Measurements from ENCODE around the gene ADGRF4. TPM values are rescaled to one million over a fixed set of nuclear protein-coding genes. Genes with fewer than 3 reads are reported as not detected.

ADGRF4 gene
- total RNA-seq, 1 experiment from 2014 or later, result 0.10 TPM

DNA sequence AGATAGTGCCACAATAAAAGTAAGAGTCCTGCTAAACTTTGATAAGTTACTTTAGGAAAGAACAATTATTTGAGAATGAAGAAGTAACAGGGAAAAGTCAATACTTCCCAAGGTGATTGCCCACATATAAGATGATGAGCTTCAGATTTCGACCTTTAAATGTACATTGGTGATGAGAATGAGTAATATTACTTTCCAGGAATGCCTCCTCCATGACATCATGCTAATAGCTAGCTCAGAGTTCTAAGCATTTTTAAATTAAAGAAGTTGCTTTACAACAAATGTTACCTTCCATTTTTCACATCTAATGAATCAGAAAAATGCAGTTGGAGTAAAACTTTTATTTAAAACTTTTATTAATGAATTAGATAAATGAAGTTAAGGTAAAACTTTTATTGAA lies 61.0 kb downstream of the ADGRF4 start:
- ATAC-seq (no peak), DNase-seq (ENCODE audit: low read depth, low spot score) (no peak)
- TF ChIP-seq, protein P1, sequence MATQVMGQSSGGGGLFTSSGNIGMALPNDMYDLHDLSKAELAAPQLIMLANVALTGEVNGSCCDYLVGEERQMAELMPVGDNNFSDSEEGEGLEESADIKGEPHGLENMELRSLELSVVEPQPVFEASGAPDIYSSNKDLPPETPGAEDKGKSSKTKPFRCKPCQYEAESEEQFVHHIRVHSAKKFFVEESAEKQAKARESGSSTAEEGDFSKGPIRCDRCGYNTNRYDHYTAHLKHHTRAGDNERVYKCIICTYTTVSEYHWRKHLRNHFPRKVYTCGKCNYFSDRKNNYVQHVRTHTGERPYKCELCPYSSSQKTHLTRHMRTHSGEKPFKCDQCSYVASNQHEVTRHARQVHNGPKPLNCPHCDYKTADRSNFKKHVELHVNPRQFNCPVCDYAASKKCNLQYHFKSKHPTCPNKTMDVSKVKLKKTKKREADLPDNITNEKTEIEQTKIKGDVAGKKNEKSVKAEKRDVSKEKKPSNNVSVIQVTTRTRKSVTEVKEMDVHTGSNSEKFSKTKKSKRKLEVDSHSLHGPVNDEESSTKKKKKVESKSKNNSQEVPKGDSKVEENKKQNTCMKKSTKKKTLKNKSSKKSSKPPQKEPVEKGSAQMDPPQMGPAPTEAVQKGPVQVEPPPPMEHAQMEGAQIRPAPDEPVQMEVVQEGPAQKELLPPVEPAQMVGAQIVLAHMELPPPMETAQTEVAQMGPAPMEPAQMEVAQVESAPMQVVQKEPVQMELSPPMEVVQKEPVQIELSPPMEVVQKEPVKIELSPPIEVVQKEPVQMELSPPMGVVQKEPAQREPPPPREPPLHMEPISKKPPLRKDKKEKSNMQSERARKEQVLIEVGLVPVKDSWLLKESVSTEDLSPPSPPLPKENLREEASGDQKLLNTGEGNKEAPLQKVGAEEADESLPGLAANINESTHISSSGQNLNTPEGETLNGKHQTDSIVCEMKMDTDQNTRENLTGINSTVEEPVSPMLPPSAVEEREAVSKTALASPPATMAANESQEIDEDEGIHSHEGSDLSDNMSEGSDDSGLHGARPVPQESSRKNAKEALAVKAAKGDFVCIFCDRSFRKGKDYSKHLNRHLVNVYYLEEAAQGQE (IDR thresholded peaks at IDR 0.05; ENCODE audit: insufficient read depth in 1 of 2, low read depth in 2 of 2, low read length in 1 of 2), result no peak
- no peak for TF ChIP-seq TCF7L2 (IDR thresholded peaks at IDR 0.05; ENCODE audit: low read depth, low read length)
- TF ChIP-seq SIN3A (IDR thresholded peaks at IDR 0.05; ENCODE audit: borderline replicate concordance, insufficient read depth, low read depth, low read length), result no peak
- TF ChIP-seq, protein P2, sequence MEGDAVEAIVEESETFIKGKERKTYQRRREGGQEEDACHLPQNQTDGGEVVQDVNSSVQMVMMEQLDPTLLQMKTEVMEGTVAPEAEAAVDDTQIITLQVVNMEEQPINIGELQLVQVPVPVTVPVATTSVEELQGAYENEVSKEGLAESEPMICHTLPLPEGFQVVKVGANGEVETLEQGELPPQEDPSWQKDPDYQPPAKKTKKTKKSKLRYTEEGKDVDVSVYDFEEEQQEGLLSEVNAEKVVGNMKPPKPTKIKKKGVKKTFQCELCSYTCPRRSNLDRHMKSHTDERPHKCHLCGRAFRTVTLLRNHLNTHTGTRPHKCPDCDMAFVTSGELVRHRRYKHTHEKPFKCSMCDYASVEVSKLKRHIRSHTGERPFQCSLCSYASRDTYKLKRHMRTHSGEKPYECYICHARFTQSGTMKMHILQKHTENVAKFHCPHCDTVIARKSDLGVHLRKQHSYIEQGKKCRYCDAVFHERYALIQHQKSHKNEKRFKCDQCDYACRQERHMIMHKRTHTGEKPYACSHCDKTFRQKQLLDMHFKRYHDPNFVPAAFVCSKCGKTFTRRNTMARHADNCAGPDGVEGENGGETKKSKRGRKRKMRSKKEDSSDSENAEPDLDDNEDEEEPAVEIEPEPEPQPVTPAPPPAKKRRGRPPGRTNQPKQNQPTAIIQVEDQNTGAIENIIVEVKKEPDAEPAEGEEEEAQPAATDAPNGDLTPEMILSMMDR (IDR thresholded peaks at IDR 0.05), result no peak
- TF ChIP-seq POLR2AphosphoS5 (IDR thresholded peaks at IDR 0.05; ENCODE audit: low read depth, low read length), result no peak
- Histone ChIP-seq H3K36me3 (ENCODE audit: control insufficient read depth, insufficient read depth, low read length) (no peaks in the 10 kb centered on the region), H3K4me1 (ENCODE audit: control insufficient read depth, insufficient read depth, low read length) (no peaks in the 10 kb centered on the region), H3K9me3 (ENCODE audit: control insufficient read depth, insufficient read depth, low read depth, low read length) (no peaks in the 10 kb centered on the region), H3K27me3 (ENCODE audit: control insufficient read depth, insufficient read depth, low read length) (no peaks in the 10 kb centered on the region), H3K4me3 (ENCODE audit: low read depth in 2 of 2, low read length in 2 of 2) (no peak overlapping the region), H3K27ac (ENCODE audit: low read length) (no peak overlapping the region)
- in situ Hi-C loops (cut with HindIII; ENCODE audit: low pct_unique_long_range_greater_than_20kb, low sequenced_read_pairs) (no loop called here), intact Hi-C loops (cut with micrococcal nuclease; ENCODE audit: unreplicated experiment) (no loop called here)
- ChIA-PET CTCF (no interaction called here), POLR2A (no interaction called here)
- BruUV-seq (replicated peaks), result no TSS peak

DNA sequence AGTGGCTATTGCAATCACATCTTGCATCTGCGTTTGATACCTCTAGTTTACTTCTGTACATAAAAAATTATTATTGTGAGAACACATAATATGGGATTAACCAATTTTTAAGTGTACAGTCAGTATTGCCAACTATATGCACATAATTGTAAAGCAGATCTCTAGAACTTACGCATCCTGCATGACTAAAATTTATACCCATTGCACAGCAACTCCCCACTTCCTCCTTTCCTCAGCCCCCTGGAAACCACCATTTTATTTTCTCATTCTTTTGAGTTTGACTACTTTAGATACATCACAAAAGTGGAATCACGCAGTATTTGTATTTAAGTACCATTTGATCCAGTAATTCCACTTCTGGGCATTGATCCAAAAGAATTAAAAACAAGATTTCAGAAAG lies 64.1 kb downstream of the ADGRF4 start:
- DNase-seq (ENCODE audit: low read depth, low spot score), result no peak
- ChIA-PET POLR2A (no interaction called here), CTCF (no interaction called here)
- no peak for ATAC-seq
- Histone ChIP-seq H3K4me1 (ENCODE audit: control insufficient read depth, insufficient read depth, low read length) (no peaks in the 10 kb centered on the region), H3K36me3 (ENCODE audit: control insufficient read depth, insufficient read depth, low read length) (no peaks in the 10 kb centered on the region), H3K27ac (ENCODE audit: low read length) (no peak overlapping the region), H3K27me3 (ENCODE audit: control insufficient read depth, insufficient read depth, low read length) (no peaks in the 10 kb centered on the region), H3K4me3 (ENCODE audit: low read depth in 2 of 2, low read length in 2 of 2) (no peak overlapping the region), H3K9me3 (ENCODE audit: control insufficient read depth, insufficient read depth, low read depth, low read length) (no peaks in the 10 kb centered on the region)
- BruUV-seq (replicated peaks), result no TSS peak
- TF ChIP-seq TCF7L2 (IDR thresholded peaks at IDR 0.05; ENCODE audit: low read depth, low read length) (no peak), POLR2AphosphoS5 (IDR thresholded peaks at IDR 0.05; ENCODE audit: low read depth, low read length) (no peak), SIN3A (IDR thresholded peaks at IDR 0.05; ENCODE audit: borderline replicate concordance, insufficient read depth, low read depth, low read length) (no peak)
- TF ChIP-seq, protein P1 (IDR thresholded peaks at IDR 0.05; ENCODE audit: insufficient read depth in 1 of 2, low read depth in 2 of 2, low read length in 1 of 2), result no peak
- TF ChIP-seq, protein P2 (IDR thresholded peaks at IDR 0.05), result no peak
- in situ Hi-C loops (cut with HindIII; ENCODE audit: low pct_unique_long_range_greater_than_20kb, low sequenced_read_pairs), result no loop called here
- intact Hi-C loops (cut with micrococcal nuclease; ENCODE audit: unreplicated experiment), result no loop called here
